Iris pigment epithelial cell (primary cell): ENCODE measurements around the gene GFRA4.

Experiments
- DNase-seq: peaks from one replicate; pipeline ENCODE4 v3.0.0-alpha.2; 2011; ENCODE audit warnings: low read depth

GFRA4 gene

DNA sequence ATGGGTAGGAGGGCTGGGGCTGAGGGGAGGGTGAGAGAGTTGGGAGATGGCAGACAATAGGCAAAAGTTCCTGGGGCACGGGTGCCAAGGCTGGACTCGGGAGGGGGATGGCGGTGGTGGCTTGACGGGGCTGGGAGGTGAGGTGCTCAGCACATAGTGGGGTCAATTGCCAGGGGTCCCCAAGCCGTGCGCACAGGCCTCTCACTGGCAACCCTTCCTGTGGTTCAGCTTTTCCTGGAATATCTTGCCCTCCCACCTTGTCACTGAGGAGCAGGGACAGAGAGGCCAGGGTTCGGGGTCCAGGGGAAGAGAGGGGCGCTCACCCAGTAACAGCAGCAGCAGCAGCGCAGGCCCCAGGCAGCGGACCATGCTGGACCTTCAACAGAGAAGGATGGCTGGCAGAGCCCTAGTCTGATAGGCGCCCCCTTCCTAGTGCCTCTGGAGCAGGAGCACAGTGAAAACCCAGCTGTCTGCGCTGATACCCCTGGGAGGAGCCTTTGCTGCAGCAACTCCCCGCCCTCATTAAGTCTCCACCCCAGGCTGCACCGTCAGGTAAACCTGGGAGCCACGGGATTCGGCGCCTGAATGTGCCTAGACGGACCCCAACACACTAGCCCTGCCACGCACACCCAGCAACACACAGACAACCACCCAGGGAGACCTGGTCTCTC lies at the start of gene GFRA4:
TSS of gene GFRA4 (minus strand) at position 369 of the 671 bp plus-strand sequence. CDS start at position 369, 0 bp downstream.
- DNase-seq = no peak

DNA sequence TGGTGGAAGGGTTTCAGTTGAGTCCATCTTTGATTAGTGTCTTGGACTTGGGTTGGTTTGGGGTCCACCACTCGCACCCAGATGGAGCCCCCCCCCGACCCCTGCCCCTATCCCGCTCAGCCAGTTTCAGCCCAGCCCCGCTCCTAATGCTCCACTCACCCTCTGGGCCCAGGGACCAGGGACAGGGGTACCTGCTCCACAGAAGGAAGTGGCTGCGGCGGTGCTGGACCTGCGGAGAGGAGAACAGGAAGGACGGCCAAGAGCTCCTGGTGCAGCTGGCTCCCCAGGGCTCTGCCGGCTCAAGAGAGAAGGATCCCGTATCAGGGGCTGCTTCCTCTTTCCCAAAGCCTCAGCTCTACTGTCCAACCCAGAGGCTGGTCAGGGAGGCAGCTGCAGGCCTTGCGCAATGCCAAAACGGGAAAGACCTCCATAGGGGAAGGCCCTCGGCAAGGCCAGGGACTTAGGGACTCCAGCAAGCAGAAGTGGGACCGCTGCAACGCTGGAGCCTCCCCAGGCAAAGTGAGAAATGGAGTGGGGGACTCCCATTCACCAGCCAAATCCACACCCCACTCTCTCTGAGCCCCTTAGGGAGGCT lies 49.2 kb upstream of the GFRA4 start, which contains the start of gene SIGLEC1:
TSS of gene SIGLEC1 (minus strand) at position 322 of the 595 bp plus-strand sequence. CDS start 5,472 bp downstream, outside the sequence.
- DNase-seq = no peak

GRCh38 chr20:3711484-3711941 lies 48.3 kb upstream of the GFRA4 start:
- no peak for DNase-seq

GRCh38 chr20:3710703-3711483 lies 47.7 kb upstream of the GFRA4 start:
- peak; percentile 25 for DNase-seq

DNA sequence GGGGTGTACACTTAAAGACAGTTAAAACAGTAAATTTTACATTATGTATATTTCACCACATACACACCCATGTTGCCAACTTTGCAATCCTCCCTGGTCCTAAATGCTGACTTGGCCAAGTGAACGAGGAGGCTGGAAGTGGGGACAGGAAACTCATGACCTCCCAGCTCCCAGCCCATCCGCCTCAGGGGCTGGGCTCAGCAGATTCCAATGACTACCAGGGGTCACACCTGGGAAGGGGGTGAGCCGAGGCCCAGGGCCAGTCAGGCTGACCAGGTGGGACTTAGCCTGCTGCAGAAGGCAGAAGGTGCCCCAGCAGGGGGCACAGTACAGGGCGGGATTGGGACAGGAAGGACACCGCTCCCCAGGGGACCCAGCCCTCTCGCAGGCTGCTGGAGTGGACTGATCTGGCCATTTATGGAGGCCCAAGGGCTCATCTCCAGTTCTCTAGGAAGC lies 46.8 kb upstream of the GFRA4 start:
- no peak for DNase-seq

DNA sequence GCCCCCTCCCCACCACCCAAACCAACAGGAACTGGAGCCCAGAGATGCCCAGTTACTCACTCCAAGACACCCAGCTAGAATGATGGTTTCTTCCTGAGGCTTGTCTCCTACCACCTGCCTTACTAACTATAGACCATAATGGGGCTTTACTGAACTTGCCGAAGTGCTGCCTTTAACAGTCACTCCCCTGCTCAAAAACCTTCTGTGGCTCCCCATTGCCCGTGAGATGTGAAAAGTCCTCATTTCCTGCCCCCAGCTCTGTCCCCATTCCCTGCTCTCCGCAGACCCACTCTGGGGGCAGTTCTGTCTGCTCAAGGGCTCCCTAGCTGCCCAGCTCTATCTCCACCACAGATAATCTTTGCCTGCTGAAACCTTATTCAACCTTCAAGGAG lies 44.3 kb upstream of the GFRA4 start:
- no peak for DNase-seq

GRCh38 chr20:3706774-3707507 lies 43.7 kb upstream of the GFRA4 start:
- peak; percentile 26 for DNase-seq

DNA sequence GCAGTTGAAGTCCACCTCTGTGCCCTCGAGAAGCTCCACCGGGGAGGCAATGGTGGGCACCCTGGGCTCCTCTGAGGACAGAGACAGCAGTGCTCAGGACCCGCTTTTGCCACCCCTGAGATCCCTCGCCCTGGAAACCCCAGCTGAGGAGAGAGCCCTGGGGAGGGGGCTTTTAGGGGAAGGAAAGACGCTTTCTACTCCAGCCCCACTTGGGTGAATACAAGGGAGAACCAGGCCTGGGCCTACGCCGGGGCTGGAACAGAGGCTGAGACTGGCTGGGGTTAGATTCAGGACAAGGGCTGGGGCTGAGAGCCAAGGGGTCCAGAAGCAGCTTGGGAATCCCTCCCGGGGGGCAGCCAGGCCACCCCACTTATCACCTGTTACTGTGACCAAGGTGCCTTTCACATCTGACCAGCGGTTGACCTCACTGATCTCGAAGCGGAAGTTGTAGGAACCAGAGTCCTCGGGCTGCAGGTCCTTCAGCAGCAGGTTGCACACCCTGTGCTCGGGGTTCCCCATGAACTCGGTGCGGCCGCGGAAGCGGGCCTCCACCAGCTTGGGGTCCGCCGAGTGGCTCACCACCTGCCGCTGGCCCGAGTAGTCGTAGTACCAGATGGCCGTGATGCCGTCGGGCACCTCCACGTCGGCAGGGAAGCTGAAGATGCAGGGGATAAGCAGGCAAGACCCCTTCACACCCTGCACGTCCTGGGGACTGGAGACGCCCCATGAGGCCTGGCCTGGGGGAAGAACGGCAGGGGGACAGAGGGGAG lies 43.0 kb upstream of the GFRA4 start:
- DNase-seq = no peak

DNA sequence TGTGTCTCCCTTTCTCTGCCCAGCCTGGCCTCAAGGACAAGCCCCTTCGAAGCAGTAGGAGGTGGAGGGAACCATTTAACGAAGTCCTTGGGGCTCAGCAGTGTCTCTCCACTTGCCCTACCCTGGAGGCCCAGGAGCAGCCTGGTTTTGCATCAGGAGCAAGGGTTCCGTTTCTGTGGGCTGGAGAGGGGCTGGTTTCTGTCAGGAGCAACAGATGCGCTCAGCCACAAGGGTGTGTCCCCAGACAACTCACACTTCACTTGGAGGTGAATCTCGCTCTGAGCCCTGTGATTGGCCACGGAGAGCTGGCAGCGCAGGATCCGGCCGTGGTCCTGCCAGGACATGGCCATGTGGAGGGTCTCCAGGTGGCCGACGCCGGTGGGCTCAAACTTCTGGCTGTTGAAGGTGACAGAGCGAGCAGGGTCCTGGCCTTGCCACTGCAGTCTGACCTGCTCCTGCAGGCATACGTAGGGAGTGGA lies 42.3 kb upstream of the GFRA4 start:
- no peak for DNase-seq

DNA sequence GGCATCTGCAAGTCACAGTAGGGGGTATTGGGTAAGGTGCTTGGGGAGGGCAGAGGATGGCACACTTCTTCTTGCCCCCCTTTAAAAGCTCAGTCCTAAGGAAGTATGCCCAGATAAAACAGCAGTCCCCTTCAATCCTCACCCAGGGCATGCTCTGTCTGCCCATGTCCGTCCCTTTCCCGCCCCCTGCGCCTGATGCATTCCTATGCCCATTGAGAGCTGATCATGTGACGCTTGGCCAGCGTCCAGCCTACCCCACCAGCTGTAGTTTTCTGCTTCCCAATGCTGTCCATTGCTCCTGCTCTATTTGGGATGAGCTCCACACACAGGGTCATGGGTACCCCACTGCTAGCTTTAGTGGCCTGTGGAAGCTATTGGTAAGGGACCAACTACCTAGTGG lies 40.9 kb upstream of the GFRA4 start:
- no peak for DNase-seq

DNA sequence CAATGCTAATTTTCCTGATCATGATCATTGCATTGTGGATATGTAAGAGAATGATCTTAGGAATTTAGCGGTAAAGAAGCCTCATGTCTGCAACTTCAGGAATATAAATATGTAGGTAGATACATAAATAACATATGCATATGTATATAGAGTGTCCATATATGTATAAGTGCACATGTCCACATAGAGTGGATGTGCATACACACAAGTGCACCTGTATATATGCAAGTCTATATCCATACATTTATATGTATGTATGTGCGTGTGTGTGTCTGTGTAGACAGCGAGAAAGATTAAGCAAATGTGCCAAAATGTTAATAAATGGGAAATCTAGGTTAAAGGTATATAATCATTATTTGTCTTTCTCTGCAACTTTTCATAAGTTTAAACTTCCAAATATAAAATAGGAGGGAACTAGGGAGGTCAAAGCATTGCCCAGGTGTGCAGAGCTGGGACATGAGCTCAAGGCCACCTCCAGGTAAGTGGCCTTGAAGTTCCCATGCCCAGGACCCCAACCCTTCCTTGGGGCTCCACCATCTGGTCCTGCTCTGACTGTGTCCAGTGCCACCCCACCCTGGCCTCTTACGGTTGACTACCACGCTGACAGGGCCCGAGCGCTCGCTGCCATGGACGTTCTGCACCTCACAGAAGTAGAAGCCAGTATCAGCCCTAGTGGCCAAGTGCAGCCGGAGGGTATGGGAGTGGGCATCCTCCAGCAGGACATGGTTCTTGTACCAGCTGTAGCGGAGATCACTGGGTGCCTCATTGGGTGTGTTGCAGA lies 39.6 kb upstream of the GFRA4 start:
- no peak for DNase-seq

DNA sequence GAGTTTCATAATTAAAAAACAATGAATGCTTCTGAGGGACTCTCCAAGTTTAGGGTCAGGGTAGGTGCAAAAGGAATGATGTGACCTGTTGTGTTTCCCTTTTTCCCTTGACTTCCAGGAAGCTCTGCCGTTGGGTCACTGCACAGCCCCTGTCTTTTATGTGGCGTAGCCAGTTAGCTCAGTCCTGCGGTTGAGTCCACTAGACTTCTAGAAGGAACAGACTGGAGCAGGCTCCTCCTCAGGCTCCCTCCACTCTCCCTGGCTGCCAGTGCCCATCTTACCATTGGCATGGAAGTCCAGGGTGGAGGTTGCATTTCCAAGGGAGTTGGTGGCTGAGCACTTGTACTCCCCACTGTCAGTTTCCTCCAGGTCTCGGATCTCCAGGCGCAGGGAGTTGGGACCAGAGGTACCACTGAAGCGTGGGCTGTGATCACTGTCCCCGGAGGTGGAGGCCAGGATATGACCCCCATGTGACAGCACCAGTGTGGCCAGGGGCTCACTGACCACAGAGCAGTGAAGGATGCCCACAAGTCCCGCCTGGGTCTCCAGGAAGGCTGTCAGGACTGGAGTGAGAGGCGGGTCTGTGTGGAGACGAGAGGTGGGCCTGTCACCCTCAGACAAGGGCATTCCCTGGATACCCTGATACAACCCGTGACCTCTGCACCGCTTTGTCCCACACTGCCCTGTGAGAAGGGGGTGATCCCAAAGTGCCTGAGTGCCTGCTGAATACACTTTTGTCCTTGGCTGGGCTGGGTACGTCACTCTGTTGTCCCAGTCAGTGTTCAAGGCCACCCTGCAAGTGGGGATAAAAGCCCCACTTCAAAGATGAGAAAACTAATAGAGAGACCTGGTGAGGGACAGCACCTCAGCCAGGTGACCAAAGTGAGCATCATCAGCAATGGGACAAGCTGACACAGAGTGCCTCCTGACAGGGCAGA lies 38.1 kb upstream of the GFRA4 start:
- DNase-seq = no peak

- no peak for DNase-seq
Measured at GRCh38 chr20:3699037-3699436, 35.8 kb upstream of the GFRA4 start.

DNA sequence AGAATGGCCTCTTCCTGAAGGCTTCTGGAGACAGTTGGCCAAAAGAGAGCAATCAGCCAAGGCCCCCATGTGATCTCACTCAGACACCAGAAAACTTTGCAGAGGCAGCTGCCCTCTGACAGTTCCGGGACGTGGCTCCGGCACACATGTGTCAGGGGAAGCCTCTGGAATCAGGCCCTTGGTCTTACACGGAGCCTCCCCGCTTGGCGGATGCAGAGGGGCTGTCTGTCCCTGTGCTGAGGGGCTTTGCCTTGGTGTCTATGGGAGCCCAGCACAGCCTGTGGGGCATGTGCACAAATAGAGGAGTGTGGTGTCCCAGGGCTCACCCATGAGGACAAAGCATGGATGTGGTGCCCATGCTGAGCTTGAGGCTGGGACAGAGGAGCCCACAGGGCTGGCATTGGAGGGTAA lies 35.4 kb upstream of the GFRA4 start:
- no peak for DNase-seq

- DNase-seq = no peak
Measured at GRCh38 chr20:3697588-3698305, 34.5 kb upstream of the GFRA4 start.

- no peak for DNase-seq
Measured at GRCh38 chr20:3696745-3697587, 33.8 kb upstream of the GFRA4 start.

GRCh38 chr20:3696200-3696599 lies 33.0 kb upstream of the GFRA4 start:
- peak; percentile 11 for DNase-seq

DNA sequence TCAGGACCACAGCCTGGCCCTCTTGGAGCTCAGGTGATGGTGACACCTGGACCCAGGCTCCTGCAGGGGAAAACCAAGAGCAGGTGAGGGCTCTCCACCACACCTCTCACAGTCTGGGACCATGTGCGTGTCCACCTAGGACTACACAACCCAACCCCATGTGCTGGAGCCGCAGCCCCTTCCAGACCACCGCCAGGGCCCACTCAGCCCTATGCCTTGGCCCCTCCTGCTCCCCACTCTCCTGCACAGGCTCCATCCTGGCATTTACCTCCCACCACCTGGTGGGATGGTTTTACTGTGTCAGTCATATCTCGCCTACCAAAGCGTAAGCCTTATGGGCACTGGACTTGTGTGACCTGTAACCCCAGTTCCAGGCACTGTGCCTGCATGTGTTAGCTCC lies 31.7 kb upstream of the GFRA4 start:
- no peak for DNase-seq
